ENCODE results near the gene MYL5.
"Not testable (repeated sequence)": the region's sequence is repeated elsewhere in the genome, so short reads cannot be mapped to it uniquely, and the experiment has no call there.

The MYL5 gene

GRCh38 chr4:667545-667925, 6.8 kb upstream of the MYL5 start:
- ATAC-seq, result no peak; the same call in 1 of the 3 replicates
- TF ChIP-seq OSR1 (CRISPR knock-in tag; IDR thresholded peaks at IDR 0.05), result no peak
- TF ChIP-seq ZC3H10 (CRISPR knock-in tag; IDR thresholded peaks at IDR 0.05), result no peak
- TF ChIP-seq ARNTL (CRISPR knock-in tag; IDR thresholded peaks at IDR 0.05; ENCODE audit: borderline replicate concordance, low read depth), result no peak
- no peak for TF ChIP-seq CSDC2 (CRISPR knock-in tag; IDR thresholded peaks at IDR 0.05)
- TF ChIP-seq PATZ1 (CRISPR knock-in tag; IDR thresholded peaks at IDR 0.05; ENCODE audit: borderline replicate concordance), result no peak
- no peak for TF ChIP-seq ZFP30 (CRISPR knock-in tag; IDR thresholded peaks at IDR 0.05)
- no peak for TF ChIP-seq ZNF565 (CRISPR knock-in tag; conservative IDR thresholded peaks at IDR 0.05; ENCODE audit: low read depth)
- no peak for TF ChIP-seq ZNF8 (CRISPR knock-in tag; IDR thresholded peaks at IDR 0.05)
- TF ChIP-seq PPARA (CRISPR knock-in tag; IDR thresholded peaks at IDR 0.05; ENCODE audit: borderline replicate concordance), result no peak
- no peak for TF ChIP-seq ESRRG (CRISPR knock-in tag; IDR thresholded peaks at IDR 0.05)
- TF ChIP-seq ISL1 (CRISPR knock-in tag; IDR thresholded peaks at IDR 0.05), result no peak
- no peak for TF ChIP-seq GLIS3 (CRISPR knock-in tag; IDR thresholded peaks at IDR 0.05)
- TF ChIP-seq CSRNP3 (CRISPR knock-in tag; IDR thresholded peaks at IDR 0.05), result no peak
- TF ChIP-seq TOX (CRISPR knock-in tag; IDR thresholded peaks at IDR 0.05; ENCODE audit: borderline replicate concordance), result no peak
- no peak for TF ChIP-seq SNAI2 (CRISPR knock-in tag; IDR thresholded peaks at IDR 0.05)

- not testable (repeated sequence) for ATAC-seq
Measured at GRCh38 chr4:668219-668618, 6.1 kb upstream of the MYL5 start.

- not testable (repeated sequence) for ATAC-seq
Measured at GRCh38 chr4:669806-670559, 4.4 kb upstream of the MYL5 start.

- no peak for ATAC-seq
- TF ChIP-seq CSRNP3 (CRISPR knock-in tag; IDR thresholded peaks at IDR 0.05) (no peak), SNAI2 (CRISPR knock-in tag; IDR thresholded peaks at IDR 0.05) (no peak), ZNF565 (CRISPR knock-in tag; conservative IDR thresholded peaks at IDR 0.05; ENCODE audit: low read depth) (no peak), ISL1 (CRISPR knock-in tag; IDR thresholded peaks at IDR 0.05) (no peak), OSR1 (CRISPR knock-in tag; IDR thresholded peaks at IDR 0.05) (no peak), BACH2 (CRISPR knock-in tag; IDR thresholded peaks at IDR 0.05; ENCODE audit: borderline replicate concordance) (no peak), CSDC2 (CRISPR knock-in tag; IDR thresholded peaks at IDR 0.05) (no peak), ARNTL (CRISPR knock-in tag; IDR thresholded peaks at IDR 0.05; ENCODE audit: borderline replicate concordance, low read depth) (no peak), ZNF70 (CRISPR knock-in tag; IDR thresholded peaks at IDR 0.05) (no peak), TOX (CRISPR knock-in tag; IDR thresholded peaks at IDR 0.05; ENCODE audit: borderline replicate concordance) (no peak)
Measured at GRCh38 chr4:671769-672168, 2.6 kb upstream of the MYL5 start.

- peak; percentile 23 for ATAC-seq
- TF ChIP-seq TCF4 (CRISPR knock-in tag; IDR thresholded peaks at IDR 0.05; ENCODE audit: borderline replicate concordance) (no peak), BACH2 (CRISPR knock-in tag; IDR thresholded peaks at IDR 0.05; ENCODE audit: borderline replicate concordance) (no peak), ARNTL (CRISPR knock-in tag; IDR thresholded peaks at IDR 0.05; ENCODE audit: borderline replicate concordance, low read depth) (no peak), SNAI2 (CRISPR knock-in tag; IDR thresholded peaks at IDR 0.05) (no peak), PPARA (CRISPR knock-in tag; IDR thresholded peaks at IDR 0.05; ENCODE audit: borderline replicate concordance) (no peak), POU6F1 (CRISPR knock-in tag; IDR thresholded peaks at IDR 0.05; ENCODE audit: borderline replicate concordance, low read depth) (no peak), TSHZ2 (CRISPR knock-in tag; IDR thresholded peaks at IDR 0.05) (no peak)
Measured at GRCh38 chr4:673349-674091, 822 bp upstream of the MYL5 start.
